HCT116 (cell line): ENCODE data around the gene LRIT2.

ENCODE experiments used
- SRF ChIP-seq: IDR thresholded peaks from 2 replicates; pipeline ENCODE4 v1.6.1; 2012; ENCODE audit warnings: low read depth
- TF ChIP-seq, protein P1 (sequence below), 3 experiments: fragments of 200-600 bp in 1 of 3; sonication (generic) in 1 of 3; IDR thresholded peaks in 2 of 3; conservative IDR thresholded peaks in 1 of 3; 2 replicates each; pipeline ENCODE4 v1.5.1; 2012 to 2017; ENCODE audit warnings: low read depth in 2 of 3, low read length in 2 of 3, antibody characterized with exemption in 1 of 3, borderline replicate concordance in 1 of 3, control low read depth in 1 of 3, mild to moderate bottlenecking in 1 of 3, mixed read lengths in 1 of 3, mixed run types in 1 of 3, moderate library complexity in 1 of 3; ENCODE audit not compliant: insufficient read depth in 1 of 3

DNA sequence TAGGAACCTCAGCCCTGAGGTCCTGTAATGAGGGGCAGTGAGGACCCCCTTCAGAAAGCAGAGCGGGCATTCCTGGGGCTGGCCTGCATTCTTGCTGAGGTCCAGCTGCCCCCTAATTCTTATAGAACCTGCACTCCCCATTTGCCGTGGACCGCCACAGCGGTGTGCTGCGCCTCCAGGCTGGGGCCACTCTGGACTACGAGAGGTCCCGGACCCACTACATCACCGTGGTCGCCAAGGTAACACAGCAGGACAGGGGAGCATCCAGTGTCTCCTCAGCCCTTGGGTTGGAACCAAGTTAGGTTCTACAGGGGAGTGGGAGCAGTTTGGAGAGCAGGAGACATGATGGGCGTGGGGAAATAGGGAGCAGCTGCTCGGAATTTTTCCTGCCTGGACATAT is 23.7 kb downstream of the LRIT2 start:
- TF ChIP-seq, protein P1, sequence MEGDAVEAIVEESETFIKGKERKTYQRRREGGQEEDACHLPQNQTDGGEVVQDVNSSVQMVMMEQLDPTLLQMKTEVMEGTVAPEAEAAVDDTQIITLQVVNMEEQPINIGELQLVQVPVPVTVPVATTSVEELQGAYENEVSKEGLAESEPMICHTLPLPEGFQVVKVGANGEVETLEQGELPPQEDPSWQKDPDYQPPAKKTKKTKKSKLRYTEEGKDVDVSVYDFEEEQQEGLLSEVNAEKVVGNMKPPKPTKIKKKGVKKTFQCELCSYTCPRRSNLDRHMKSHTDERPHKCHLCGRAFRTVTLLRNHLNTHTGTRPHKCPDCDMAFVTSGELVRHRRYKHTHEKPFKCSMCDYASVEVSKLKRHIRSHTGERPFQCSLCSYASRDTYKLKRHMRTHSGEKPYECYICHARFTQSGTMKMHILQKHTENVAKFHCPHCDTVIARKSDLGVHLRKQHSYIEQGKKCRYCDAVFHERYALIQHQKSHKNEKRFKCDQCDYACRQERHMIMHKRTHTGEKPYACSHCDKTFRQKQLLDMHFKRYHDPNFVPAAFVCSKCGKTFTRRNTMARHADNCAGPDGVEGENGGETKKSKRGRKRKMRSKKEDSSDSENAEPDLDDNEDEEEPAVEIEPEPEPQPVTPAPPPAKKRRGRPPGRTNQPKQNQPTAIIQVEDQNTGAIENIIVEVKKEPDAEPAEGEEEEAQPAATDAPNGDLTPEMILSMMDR (IDR thresholded peaks at IDR 0.05 in 2 of 3, conservative IDR thresholded peaks at IDR 0.05 in 1 of 3; ENCODE audit: borderline replicate concordance in 1 of 3, insufficient read depth in 1 of 3, low read depth in 2 of 3, low read length in 2 of 3), result no peak
- no peak for TF ChIP-seq SRF
